ENCODE data around the gene ANKRD66. TPM values are rescaled to one million over a fixed set of nuclear protein-coding genes. Genes with fewer than 3 reads are reported as not detected.

ANKRD66 gene
- polyA plus RNA-seq, 2 of the 4 experiments (the other 2 are of a cell fraction): not detected

GRCh38 chr6:46799657-46800056 lies 52.9 kb downstream of the ANKRD66 start:
- ChIA-PET CTCF (no interaction called here), POLR2A (no interaction called here)
- ATAC-seq (no peak), DNase-seq (ENCODE audit: low read depth in 1 of 2, low spot score in 1 of 2) (no peak), FAIRE-seq (no peak)
- 4% methylated on average over 1 of the region's 1 CpG for WGBS (ENCODE audit: missing lambda C conversion rate)
- Histone ChIP-seq H3K4me3 (no peak overlapping the region), H3K9me3 (no peaks in the 10 kb centered on the region), H3K4me2 (no peak overlapping the region), H3K4me1 (no peaks in the 10 kb centered on the region), H3K27ac (no peak overlapping the region)
- TF ChIP-seq NR3C1 (IDR thresholded peaks at IDR 0.05) (no peak), KDM1A (IDR thresholded peaks at IDR 0.05; ENCODE audit: low read depth) (no peak), GATA3 (IDR thresholded peaks at IDR 0.05; ENCODE audit: borderline replicate concordance) (no peak), HES2 (IDR thresholded peaks at IDR 0.05) (no peak), NFE2L2 (conservative IDR thresholded peaks at IDR 0.05; ENCODE audit: low read length) (no peak), MAFK (IDR thresholded peaks at IDR 0.05; ENCODE audit: partially characterized antibody) (no peak), CBX8 (IDR thresholded peaks at IDR 0.05) (no peak), CTCF (IDR thresholded peaks at IDR 0.05) (no peak), TP53 (CRISPR knock-in tag; IDR thresholded peaks at IDR 0.05) (no peak)
- TF ChIP-seq, protein P1, sequence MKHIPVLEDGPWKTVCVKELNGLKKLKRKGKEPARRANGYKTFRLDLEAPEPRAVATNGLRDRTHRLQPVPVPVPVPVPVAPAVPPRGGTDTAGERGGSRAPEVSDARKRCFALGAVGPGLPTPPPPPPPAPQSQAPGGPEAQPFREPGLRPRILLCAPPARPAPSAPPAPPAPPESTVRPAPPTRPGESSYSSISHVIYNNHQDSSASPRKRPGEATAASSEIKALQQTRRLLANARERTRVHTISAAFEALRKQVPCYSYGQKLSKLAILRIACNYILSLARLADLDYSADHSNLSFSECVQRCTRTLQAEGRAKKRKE (CRISPR knock-in tag; IDR thresholded peaks at IDR 0.05; ENCODE audit: low read depth): no peak

GRCh38 chr6:46808806-46809205 lies 62.1 kb downstream of the ANKRD66 start:
- ATAC-seq (no peak), DNase-seq (ENCODE audit: low read depth in 1 of 2, low spot score in 1 of 2) (no peak), FAIRE-seq (no peak)
- H3K4me1 ChIP-seq: no peaks in the 10 kb centered on the region
- no peak overlapping the region for H3K4me2 ChIP-seq
- ChIA-PET CTCF (no interaction called here), POLR2A (no interaction called here)
- TF ChIP-seq HOXB5 (CRISPR knock-in tag; IDR thresholded peaks at IDR 0.05) (no peak), SMC3 (IDR thresholded peaks at IDR 0.05) (no peak), MAZ (IDR thresholded peaks at IDR 0.05; ENCODE audit: borderline replicate concordance, low read depth, low read length) (no peak), RCOR1 (IDR thresholded peaks at IDR 0.05; ENCODE audit: low read depth, low read length) (no peak), RFX5 (IDR thresholded peaks at IDR 0.05) (no peak), EHF (CRISPR knock-in tag; IDR thresholded peaks at IDR 0.05) (no peak), ELK1 (IDR thresholded peaks at IDR 0.05; ENCODE audit: low read depth, low read length) (no peak), TFCP2L1 (CRISPR knock-in tag; IDR thresholded peaks at IDR 0.05) (no peak), CBX2 (IDR thresholded peaks at IDR 0.05; ENCODE audit: borderline replicate concordance, low read depth) (no peak), KDM5A (IDR thresholded peaks at IDR 0.05) (no peak), HES2 (IDR thresholded peaks at IDR 0.05) (no peak), HDAC2 (IDR thresholded peaks at IDR 0.05) (no peak), BCL3 (IDR thresholded peaks at IDR 0.05) (no peak), CEBPB (IDR thresholded peaks at IDR 0.05) (no peak), JUNB (IDR thresholded peaks at IDR 0.05) (no peak), GATA3 (IDR thresholded peaks at IDR 0.05; ENCODE audit: borderline replicate concordance) (no peak), CHD2 (IDR thresholded peaks at IDR 0.05; ENCODE audit: low read length, partially characterized antibody) (no peak), JUN (IDR thresholded peaks at IDR 0.05) (no peak)
- TF ChIP-seq, protein P1 (CRISPR knock-in tag; IDR thresholded peaks at IDR 0.05; ENCODE audit: low read depth): no peak
- TF ChIP-seq, protein P2, sequence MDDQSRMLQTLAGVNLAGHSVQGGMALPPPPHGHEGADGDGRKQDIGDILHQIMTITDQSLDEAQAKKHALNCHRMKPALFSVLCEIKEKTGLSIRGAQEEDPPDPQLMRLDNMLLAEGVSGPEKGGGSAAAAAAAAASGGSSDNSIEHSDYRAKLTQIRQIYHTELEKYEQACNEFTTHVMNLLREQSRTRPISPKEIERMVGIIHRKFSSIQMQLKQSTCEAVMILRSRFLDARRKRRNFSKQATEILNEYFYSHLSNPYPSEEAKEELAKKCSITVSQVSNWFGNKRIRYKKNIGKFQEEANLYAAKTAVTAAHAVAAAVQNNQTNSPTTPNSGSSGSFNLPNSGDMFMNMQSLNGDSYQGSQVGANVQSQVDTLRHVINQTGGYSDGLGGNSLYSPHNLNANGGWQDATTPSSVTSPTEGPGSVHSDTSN (IDR thresholded peaks at IDR 0.05): no peak
- H3K4me3 ChIP-seq: no peak overlapping the region
- WGBS (ENCODE audit: missing lambda C conversion rate): 44% methylated on average over 1 of the region's 1 CpG
- H3K9me3 ChIP-seq: no peaks in the 10 kb centered on the region
- no peak overlapping the region for H3K27ac ChIP-seq
